Adrenal gland (tissue), 12 donors: ENCODE measurements around the gene CYP11A1. TPM values are rescaled to one million over a fixed set of nuclear protein-coding genes. Genes with fewer than 3 reads are reported as not detected.

Experiments used
- DNase-seq, 7 donors: peaks; one replicate each; pipeline ENCODE4 v3.0.0-alpha.2; 2019 to 2020
- H3K27ac ChIP-seq, 5 donors: fragments of 200-600 bp; sonication (generic) in 4 of 5; 1 replicate in 3 of 5; 2 replicates in 2 of 5; pipeline versions ENCODE4 v1.5.1 to v1.8.0; 2016 to 2020; ENCODE audit warnings: mild to moderate bottlenecking in 1 of 5
- H3K27me3 ChIP-seq: fragments of 200-600 bp; 2 replicates; pipeline ENCODE4 v1.8.0; 2021
- H3K36me3 ChIP-seq, 2 donors: fragments of 200-600 bp; replicated peaks in 1 of 2; 1 replicate in 1 of 2; 2 replicates in 1 of 2; pipeline versions ENCODE4 v1.5.1 to v1.8.0; 2018 to 2022
- H3K4me1 ChIP-seq, 2 donors: fragments of 200-600 bp; replicated peaks in 1 of 2; 1 replicate in 1 of 2; 2 replicates in 1 of 2; pipeline versions ENCODE4 v1.5.1 to v1.8.0; 2018 to 2021
- H3K4me3 ChIP-seq, 4 donors: fragments of 200-600 bp; sonication (generic) in 3 of 4; one replicate each; pipeline ENCODE4 v1.5.1; 2016 to 2018
- H3K9me3 ChIP-seq, 3 donors: fragments of 200-600 bp; sonication (generic) in 1 of 3; replicated peaks in 1 of 3; 1 replicate in 2 of 3; 2 replicates in 1 of 3; pipeline versions ENCODE4 v1.5.1 to v1.8.0; 2016 to 2021
- CTCF ChIP-seq, 6 experiments: fragments of 450-650 bp in 4 of 6; fragments of 200-600 bp in 2 of 6; sonication (generic) in 1 of 6; IDR thresholded peaks; 1 replicate in 5 of 6; 2 replicates in 1 of 6; pipeline versions ENCODE4 v1.5.1 to v1.8.0; 2016 to 2021; ENCODE audit warnings: antibody characterized with exemption in 6 of 6, mild to moderate bottlenecking in 2 of 6, moderate library complexity in 1 of 6
- POLR2A ChIP-seq, 2 donors: fragments of 450-650 bp; IDR thresholded peaks; one replicate each; pipeline ENCODE4 v1.6.1; 2017; ENCODE audit warnings: antibody characterized with exemption in 2 of 2, mild to moderate bottlenecking in 2 of 2, moderate library complexity in 1 of 2
- WGBS, 4 donors: extraction: QIAGEN DNeasy Blood & Tissue Kit in 2 of 4; methylation state at CpG; one replicate each; pipeline versions ENCODE4 v1.1.5 to v1.1.7; 2013 to 2017; 5-methylcytosine and 5-hydroxymethylcytosine counted together
- intact Hi-C, 2 donors: fragments of 100-400 bp; cut with DNase I; formaldehyde crosslinking; loops; one replicate each; pipeline versions ENCODE4 v1.14.1 to v1.15.0; 2022 to 2023
- polyA plus RNA-seq, 3 donors: library from polyadenylated mRNA; stranded (reverse); fragments of 200-250 nt in 2 of 3; fragments of 350-450 nt in 1 of 3; fragmentation: Illumina TruSeq in 1 of 3; extraction: RNeasy Lipid Tissue Mini Kit (QIAGEN cat#74804) in 1 of 3; gene quantifications; one replicate each; pipeline ENCODE4 v1.2.3, GENCODE V29; 2013 to 2014
- total RNA-seq, 9 donors: library from RNA; depleted of rRNA in 4 of 9; stranded (reverse); fragments of >200 nt in 4 of 9; fragments of 120-200 nt in 1 of 9; fragmentation: NEBNext Ultra II Directional in 1 of 9; extraction: Animal tissue kit (Norgen Biotek cat#: 25700) in 1 of 9; gene quantifications; one replicate each; pipeline versions ENCODE4 v1.1.0 to v1.2.4, GENCODE V29; 2013 to 2023
- donor health status: healthy with polysubstance abuse.
- donor health status: Bipolar disorder and iron deficiency.
- donor health status: DM: yes; HTN: yes; CAD: no.
- donor health status: DM: no; HTN: no; CAD: no.
- donor health status: DM: no; HTN: no; CAD: no.
- donor health status: DM: yes; HTN: yes; CAD: no.

Gene CYP11A1
- total and polyA plus RNA-seq, 12 donors: 233 to 5,219 (median 1,366) TPM

- Histone ChIP-seq H3K27me3 (no peaks in the 10 kb centered on the region), H3K27ac (no peak overlapping the region), H3K36me3 (no peaks in the 10 kb centered on the region), H3K4me1 (peaks cover under 1 to 19% of the 10 kb centered on the region in 2 donors), H3K4me3 (peak overlapping the region in 1 of 4 donors; percentile 71), H3K9me3 (no peaks in the 10 kb centered on the region)
- intact Hi-C loops: loop anchor here in 1 of 2 donors (5.0 to 10.0 kb wide), 2 partner anchors 113 to 250 kb away; no protein-coding TSS in a partner anchor
- TF ChIP-seq POLR2A (IDR thresholded peaks at IDR 0.05) (no peak), CTCF (IDR thresholded peaks at IDR 0.05) (no peak)
- 26 to 37% (median 29%) methylated on average over 7 to 11 of the region's 11 CpGs for WGBS, 4 donors
- DNase-seq: peak in 1 of 7 donors; percentile 66
These were observed 7.3 kb upstream of the CYP11A1 start for GRCh38 chr15:74374648-74375302.

GRCh38 chr15:74373731-74374647 lies 6.5 kb upstream of the CYP11A1 start:
- intact Hi-C loops: loop anchor here in 1 of 2 donors (10.0 kb wide), 1 partner anchor 251 kb away; no protein-coding TSS in a partner anchor
- DNase-seq: peak; percentile 94 to 97 (median 96)
- peak overlapping the region; percentile 1 to 76 (median 55) for H3K27ac ChIP-seq

GRCh38 chr15:74373056-74373650 lies 5.7 kb upstream of the CYP11A1 start:
- intact Hi-C loops: loop anchor here in 1 of 2 donors (10.0 kb wide), 1 partner anchor 252 kb away; no protein-coding TSS in a partner anchor
- no peak for TF ChIP-seq POLR2A (IDR thresholded peaks at IDR 0.05)
- no peak for TF ChIP-seq CTCF (IDR thresholded peaks at IDR 0.05)
- H3K36me3 ChIP-seq: no peaks in the 10 kb centered on the region
- H3K9me3 ChIP-seq: no peaks in the 10 kb centered on the region
- H3K27me3 ChIP-seq: no peaks in the 10 kb centered on the region
- H3K4me1 ChIP-seq: peaks cover 13 to 24% of the 10 kb centered on the region in 2 donors
- no peak for DNase-seq
- H3K27ac ChIP-seq: peak overlapping the region in 2 of 5 donors; percentile 65 to 76
- WGBS, 4 donors: 42 to 61% (median 49%) methylated on average over 8 to 13 of the region's 13 CpGs
- H3K4me3 ChIP-seq: no peak overlapping the region

More at GRCh38 chr15:74373731-74374647, 6.5 kb upstream of the CYP11A1 start:
- H3K4me1 ChIP-seq: peaks cover 7 to 19% of the 10 kb centered on the region in 2 donors
- WGBS, 4 donors: 0 to 2% (median 1%) methylated on average over 11 to 62 of the region's 62 CpGs
- no peaks in the 10 kb centered on the region for H3K9me3 ChIP-seq
- H3K27me3 ChIP-seq: no peaks in the 10 kb centered on the region
- H3K4me3 ChIP-seq: peak overlapping the region in 3 of 4 donors; percentile 24 to 71 (median 39)
- no peaks in the 10 kb centered on the region for H3K36me3 ChIP-seq
- peak in 1 of 2 donors; percentile 32 for TF ChIP-seq POLR2A (IDR thresholded peaks at IDR 0.05)
- TF ChIP-seq CTCF (IDR thresholded peaks at IDR 0.05): peak; percentile 80 to 90 (median 86)
